Suprapubic skin (tissue), 4 donors: ENCODE results near the gene PLA2R1. TPM values are rescaled to one million over a fixed set of nuclear protein-coding genes. Genes with fewer than 3 reads are reported as not detected.

Experiments used
- DNase-seq, 2 donors: peaks; one replicate each; pipeline ENCODE4 v3.0.0-alpha.2; 2019; ENCODE audit warnings: low spot score in 2 of 2
- H3K27ac ChIP-seq: fragments of 200-600 bp; sonication (generic); one replicate; pipeline ENCODE4 v1.5.1; 2019
- H3K27me3 ChIP-seq: fragments of 200-600 bp; sonication (generic); one replicate; pipeline ENCODE4 v1.5.1; 2019
- H3K36me3 ChIP-seq: fragments of 200-600 bp; sonication (generic); one replicate; pipeline ENCODE4 v1.5.1; 2019
- H3K4me1 ChIP-seq: fragments of 200-600 bp; sonication (generic); one replicate; pipeline ENCODE4 v1.5.1; 2019
- H3K4me3 ChIP-seq: fragments of 200-600 bp; sonication (generic); one replicate; pipeline ENCODE4 v1.5.1; 2019; ENCODE audit warnings: mild to moderate bottlenecking
- H3K9me3 ChIP-seq: fragments of 200-600 bp; sonication (generic); one replicate; pipeline ENCODE4 v1.5.1; 2019
- EP300 ChIP-seq: sonication (generic); formaldehyde crosslinking; IDR thresholded peaks from one replicate; pipeline ENCODE4 v1.6.1; 2017; ENCODE audit warnings: antibody characterized with exemption
- POLR2A ChIP-seq, 2 donors: fragments of 450-650 bp; IDR thresholded peaks; one replicate each; pipeline ENCODE4 v1.6.1; 2017; ENCODE audit warnings: antibody characterized with exemption in 2 of 2, mild to moderate bottlenecking in 2 of 2, moderate library complexity in 2 of 2
- POLR2AphosphoS5 ChIP-seq, 3 donors: sonication (generic); formaldehyde crosslinking; IDR thresholded peaks; one replicate each; pipeline ENCODE4 v1.6.1; 2017; ENCODE audit warnings: antibody characterized with exemption in 3 of 3
- WGBS: methylation state at CpG from one replicate; pipeline ENCODE4 v1.1.5; 2018; 5-methylcytosine and 5-hydroxymethylcytosine counted together
- total RNA-seq, 4 donors: library from RNA; depleted of rRNA; stranded (reverse); fragments of >200 nt; gene quantifications; one replicate each; pipeline ENCODE4 v1.1.0, GENCODE V29; 2016
- TF ChIP-seq, protein P1 (sequence below), 2 donors: fragments of 200-600 bp in 1 of 2; fragments of 450-650 bp in 1 of 2; sonication (generic) in 1 of 2; IDR thresholded peaks; one replicate each; pipeline ENCODE4 v1.5.1; 2016 to 2019; ENCODE audit warnings: antibody characterized with exemption in 2 of 2, mild to moderate bottlenecking in 1 of 2, moderate library complexity in 1 of 2

The PLA2R1 gene
- total RNA-seq, 4 donors from 2014 or later: 31.3 to 68.8 (median 40.8) TPM

DNA sequence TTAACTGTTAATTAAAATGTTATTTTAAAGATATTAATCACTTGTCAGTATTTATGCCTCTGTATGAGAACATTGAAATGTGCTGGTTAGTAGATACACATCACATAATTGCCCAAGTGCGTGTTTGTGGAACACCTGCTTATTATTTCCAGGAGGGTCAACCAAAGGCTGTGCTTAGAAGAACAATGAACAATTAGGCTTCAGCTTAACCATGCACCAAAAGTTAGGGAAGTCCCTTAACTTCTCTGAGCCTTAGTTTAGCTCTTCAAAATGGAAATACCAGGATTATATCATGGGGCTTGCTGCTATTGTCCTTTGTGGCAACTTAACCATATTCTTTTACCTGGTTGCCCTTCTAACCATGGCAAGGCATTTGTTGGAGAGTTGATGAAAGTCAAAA, 43.0 kb upstream of the PLA2R1 start:
- H3K36me3 ChIP-seq: no peaks in the 10 kb centered on the region

DNA sequence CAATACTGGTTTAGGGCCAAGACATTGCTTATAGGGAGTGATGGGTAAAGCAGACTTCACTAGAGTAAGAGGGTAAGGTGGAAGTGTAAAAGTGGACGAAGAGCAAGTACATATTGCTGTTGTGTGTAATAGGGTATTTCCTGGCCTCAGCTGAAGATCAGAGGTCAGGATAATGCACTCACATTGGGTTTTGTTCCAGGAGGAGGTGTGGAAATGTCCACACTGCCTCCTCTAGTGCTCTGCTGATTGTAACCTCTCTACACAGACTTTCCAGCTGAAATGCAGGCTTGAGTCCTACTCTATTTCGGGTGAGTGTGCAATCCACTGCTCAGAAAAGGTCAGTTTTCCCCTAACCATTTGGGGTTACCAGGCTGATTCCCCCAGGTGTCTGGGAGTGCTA, 41.7 kb upstream of the PLA2R1 start:
- no peaks in the 10 kb centered on the region for H3K27me3 ChIP-seq
- H3K27ac ChIP-seq: no peak overlapping the region
- H3K36me3 ChIP-seq: no peaks in the 10 kb centered on the region
- no peaks in the 10 kb centered on the region for H3K9me3 ChIP-seq
- no peak overlapping the region for H3K4me3 ChIP-seq
- TF ChIP-seq POLR2AphosphoS5 (IDR thresholded peaks at IDR 0.05) (no peak), EP300 (no peak), POLR2A (IDR thresholded peaks at IDR 0.05) (no peak)
- TF ChIP-seq, protein P1, sequence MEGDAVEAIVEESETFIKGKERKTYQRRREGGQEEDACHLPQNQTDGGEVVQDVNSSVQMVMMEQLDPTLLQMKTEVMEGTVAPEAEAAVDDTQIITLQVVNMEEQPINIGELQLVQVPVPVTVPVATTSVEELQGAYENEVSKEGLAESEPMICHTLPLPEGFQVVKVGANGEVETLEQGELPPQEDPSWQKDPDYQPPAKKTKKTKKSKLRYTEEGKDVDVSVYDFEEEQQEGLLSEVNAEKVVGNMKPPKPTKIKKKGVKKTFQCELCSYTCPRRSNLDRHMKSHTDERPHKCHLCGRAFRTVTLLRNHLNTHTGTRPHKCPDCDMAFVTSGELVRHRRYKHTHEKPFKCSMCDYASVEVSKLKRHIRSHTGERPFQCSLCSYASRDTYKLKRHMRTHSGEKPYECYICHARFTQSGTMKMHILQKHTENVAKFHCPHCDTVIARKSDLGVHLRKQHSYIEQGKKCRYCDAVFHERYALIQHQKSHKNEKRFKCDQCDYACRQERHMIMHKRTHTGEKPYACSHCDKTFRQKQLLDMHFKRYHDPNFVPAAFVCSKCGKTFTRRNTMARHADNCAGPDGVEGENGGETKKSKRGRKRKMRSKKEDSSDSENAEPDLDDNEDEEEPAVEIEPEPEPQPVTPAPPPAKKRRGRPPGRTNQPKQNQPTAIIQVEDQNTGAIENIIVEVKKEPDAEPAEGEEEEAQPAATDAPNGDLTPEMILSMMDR (IDR thresholded peaks at IDR 0.05): no peak
- 47% methylated on average over 2 of the region's 2 CpGs for WGBS
- no peak for DNase-seq
- H3K4me1 ChIP-seq: peaks cover 8% of the 10 kb centered on the region

More for the DNA sequence above, 43.0 kb upstream of the PLA2R1 start:
- 76% methylated on average over 1 of the region's 1 CpG for WGBS
- H3K27me3 ChIP-seq: no peaks in the 10 kb centered on the region
- no peak for TF ChIP-seq POLR2AphosphoS5 (IDR thresholded peaks at IDR 0.05)
- TF ChIP-seq, protein P1 (IDR thresholded peaks at IDR 0.05): no peak
- TF ChIP-seq POLR2A (IDR thresholded peaks at IDR 0.05): no peak
- no peak for TF ChIP-seq EP300
- no peak overlapping the region for H3K27ac ChIP-seq
- H3K4me1 ChIP-seq: peaks cover 20% of the 10 kb centered on the region
- H3K4me3 ChIP-seq: no peak overlapping the region
- H3K9me3 ChIP-seq: no peaks in the 10 kb centered on the region
- no peak for DNase-seq

DNA sequence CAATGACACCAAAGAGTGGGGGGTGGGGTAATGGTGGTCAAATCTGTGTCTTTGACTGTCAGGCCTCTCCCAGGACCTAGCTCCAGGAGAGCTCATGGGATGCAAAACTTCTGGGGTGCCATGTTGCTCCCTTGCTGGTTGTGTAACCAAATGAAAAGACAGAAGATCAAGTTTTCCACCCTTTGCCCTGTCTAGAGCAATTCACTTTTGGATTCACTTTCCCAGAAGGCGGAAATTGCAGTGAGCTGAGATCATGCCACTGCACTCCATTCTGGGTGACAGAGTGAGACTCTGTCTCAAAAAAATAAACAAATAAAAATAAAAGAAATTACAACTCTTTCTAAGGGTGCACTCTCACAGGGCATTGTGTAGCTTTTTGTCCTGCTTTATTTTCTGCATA, 34.9 kb upstream of the PLA2R1 start:
- Histone ChIP-seq H3K27ac (no peak overlapping the region), H3K27me3 (no peaks in the 10 kb centered on the region), H3K9me3 (no peaks in the 10 kb centered on the region), H3K36me3 (no peaks in the 10 kb centered on the region), H3K4me3 (no peak overlapping the region), H3K4me1 (no peaks in the 10 kb centered on the region)
- no peak for DNase-seq
- TF ChIP-seq POLR2AphosphoS5 (IDR thresholded peaks at IDR 0.05): no peak
- TF ChIP-seq EP300: no peak
- no peak for TF ChIP-seq POLR2A (IDR thresholded peaks at IDR 0.05)
- TF ChIP-seq, protein P1 (IDR thresholded peaks at IDR 0.05): no peak
- WGBS: 90% methylated on average over 1 of the region's 1 CpG

DNA sequence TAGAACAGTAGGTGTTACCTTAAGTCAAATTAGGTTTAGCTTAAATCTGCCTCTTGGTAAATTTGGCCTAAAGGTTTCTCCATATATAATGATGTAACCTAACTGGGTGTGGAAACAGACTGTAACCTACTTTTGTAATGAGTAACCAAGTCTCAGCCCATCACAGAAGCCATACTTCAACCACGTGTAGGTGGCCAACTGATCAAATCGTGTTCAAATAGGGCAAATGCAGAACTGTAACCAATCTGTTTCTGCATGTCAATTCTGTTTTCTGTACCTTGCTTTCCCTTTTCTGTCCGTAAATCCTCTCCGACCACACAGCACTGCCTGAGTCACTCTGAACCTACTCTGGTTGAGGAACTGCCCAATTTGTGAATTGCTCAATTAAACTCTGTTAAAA, 34.0 kb upstream of the PLA2R1 start:
- Histone ChIP-seq H3K36me3 (no peaks in the 10 kb centered on the region), H3K4me1 (peaks cover 2% of the 10 kb centered on the region), H3K27me3 (no peaks in the 10 kb centered on the region), H3K9me3 (no peaks in the 10 kb centered on the region), H3K4me3 (no peak overlapping the region), H3K27ac (no peak overlapping the region)
- TF ChIP-seq, protein P1 (IDR thresholded peaks at IDR 0.05): no peak
- TF ChIP-seq EP300 (no peak), POLR2A (IDR thresholded peaks at IDR 0.05) (no peak), POLR2AphosphoS5 (IDR thresholded peaks at IDR 0.05) (no peak)
- DNase-seq: no peak
- 59% methylated on average over 4 of the region's 4 CpGs for WGBS

DNA sequence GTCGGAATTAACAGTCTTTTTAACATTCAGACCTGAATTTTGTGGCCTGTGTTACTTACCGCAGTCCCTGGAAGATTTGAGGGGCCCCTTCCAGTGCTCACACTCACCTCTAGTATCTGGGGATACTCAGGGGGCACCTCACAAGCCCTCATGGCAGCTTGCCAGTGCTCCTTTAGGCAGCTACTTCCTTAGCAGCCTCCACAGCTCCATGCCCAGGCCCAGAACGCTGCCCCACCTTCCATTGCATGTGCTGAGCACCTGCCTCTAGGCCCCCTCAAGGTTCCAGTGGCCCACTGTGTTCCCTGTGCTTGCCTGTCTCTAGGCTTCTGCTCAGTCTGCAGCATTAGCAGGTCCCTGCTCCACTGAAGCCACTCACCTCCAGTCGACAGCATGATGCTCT, 30.0 kb upstream of the PLA2R1 start:
- no peaks in the 10 kb centered on the region for H3K27me3 ChIP-seq
- H3K9me3 ChIP-seq: peaks cover 14% of the 10 kb centered on the region
- no peak overlapping the region for H3K27ac ChIP-seq
- no peaks in the 10 kb centered on the region for H3K36me3 ChIP-seq
- TF ChIP-seq POLR2AphosphoS5 (IDR thresholded peaks at IDR 0.05) (no peak), POLR2A (IDR thresholded peaks at IDR 0.05) (no peak), EP300 (no peak)
- TF ChIP-seq, protein P1 (IDR thresholded peaks at IDR 0.05): no peak
- DNase-seq: no peak
- H3K4me3 ChIP-seq: no peak overlapping the region
- whole genome bisulfite sequencing: 92% methylated on average over 4 of the region's 4 CpGs
- peaks cover 2% of the 10 kb centered on the region for H3K4me1 ChIP-seq
